ENCODE data around the gene FLAD1.

FLAD1 gene

GRCh38 chr1:154982897-154983648 is at the start of gene FLAD1:
TSS of gene FLAD1 (plus strand) at chr1:154983344. CDS start at chr1:154983695, 351 bp downstream.
- DNase-seq, result peak; percentile 98

- no peak for DNase-seq
These were observed 48.7 kb upstream of the FLAD1 start for GRCh38 chr1:154934358-154934948.

GRCh38 chr1:154935749-154936554 is 47.2 kb upstream of the FLAD1 start:
- no peak for DNase-seq

GRCh38 chr1:154936555-154937084 is 46.5 kb upstream of the FLAD1 start, which contains the start of gene PMVK:
TSS of gene PMVK (minus strand) at chr1:154936719. CDS start at chr1:154936685, 34 bp downstream.
- peak; percentile 89 for DNase-seq

GRCh38 chr1:154937085-154937987 is 45.8 kb upstream of the FLAD1 start:
- DNase-seq, result peak; percentile 85

GRCh38 chr1:154937988-154938386 is 45.2 kb upstream of the FLAD1 start:
- DNase-seq, result no peak

- DNase-seq, result no peak
These were observed 44.3 kb upstream of the FLAD1 start for GRCh38 chr1:154938604-154939399.

GRCh38 chr1:154940213-154940560 is 43.0 kb upstream of the FLAD1 start:
- no peak for DNase-seq

- no peak for DNase-seq
These were observed 42.4 kb upstream of the FLAD1 start for GRCh38 chr1:154940651-154941194.

GRCh38 chr1:154941333-154942013 is 41.7 kb upstream of the FLAD1 start:
- no peak for DNase-seq

GRCh38 chr1:154943649-154944400 is 39.3 kb upstream of the FLAD1 start:
- no peak for DNase-seq

GRCh38 chr1:154944401-154945159 is 38.6 kb upstream of the FLAD1 start:
- no peak for DNase-seq

GRCh38 chr1:154945160-154945961 is 37.8 kb upstream of the FLAD1 start:
- DNase-seq, result no peak

GRCh38 chr1:154945962-154946850 is 36.9 kb upstream of the FLAD1 start:
- no peak for DNase-seq

- DNase-seq, result no peak
These were observed 35.1 kb upstream of the FLAD1 start for GRCh38 chr1:154948079-154948478.

- DNase-seq, result no peak
These were observed 31.1 kb upstream of the FLAD1 start for GRCh38 chr1:154951901-154952657.
